ENCODE measurements around the gene CDH2. TPM values are rescaled to one million over a fixed set of nuclear protein-coding genes. Genes with fewer than 3 reads are reported as not detected.

The CDH2 gene
- total and polyA plus RNA-seq, 2 donors, result 1.6 to 3.0 TPM

GRCh38 chr18:28112056-28112470 is 64.9 kb downstream of the CDH2 start:
- no peak for DNase-seq (ENCODE audit: low read depth in 6 of 9, low spot score in 9 of 9)
- H3K4me1 ChIP-seq (ENCODE audit: control insufficient read depth in 2 of 2, insufficient read depth in 2 of 2, low read length in 2 of 2), result no peaks in the 10 kb centered on the region
- WGBS, result 82% methylated on average over 5 of the region's 5 CpGs
- no peak overlapping the region for H3K4me3 ChIP-seq (ENCODE audit: low read length in 2 of 2)
- H3K27me3 ChIP-seq (ENCODE audit: control insufficient read depth in 2 of 2, insufficient read depth in 1 of 2, low read length in 1 of 2), result no peaks in the 10 kb centered on the region
- no peaks in the 10 kb centered on the region for H3K36me3 ChIP-seq (ENCODE audit: control insufficient read depth in 2 of 2, insufficient read depth in 2 of 2, low read length in 1 of 2)
- no peaks in the 10 kb centered on the region for H3K9me3 ChIP-seq (ENCODE audit: control insufficient read depth in 2 of 2, insufficient read depth in 1 of 2, low read length in 1 of 2)
- no peak overlapping the region for H3K27ac ChIP-seq (ENCODE audit: low read depth in 1 of 2, low read length in 1 of 2)

GRCh38 chr18:28110924-28111323 is 66.0 kb downstream of the CDH2 start:
- WGBS, result 96% methylated on average over 9 of the region's 9 CpGs
- no peak for DNase-seq (ENCODE audit: low read depth in 6 of 9, low spot score in 9 of 9)
- Histone ChIP-seq H3K9me3 (ENCODE audit: control insufficient read depth in 2 of 2, insufficient read depth in 1 of 2, low read length in 1 of 2) (no peaks in the 10 kb centered on the region), H3K4me1 (ENCODE audit: control insufficient read depth in 2 of 2, insufficient read depth in 2 of 2, low read length in 2 of 2) (no peaks in the 10 kb centered on the region), H3K27ac (ENCODE audit: low read depth in 1 of 2, low read length in 1 of 2) (no peak overlapping the region), H3K36me3 (ENCODE audit: control insufficient read depth in 2 of 2, insufficient read depth in 2 of 2, low read length in 1 of 2) (no peaks in the 10 kb centered on the region), H3K4me3 (ENCODE audit: low read length in 2 of 2) (no peak overlapping the region), H3K27me3 (ENCODE audit: control insufficient read depth in 2 of 2, insufficient read depth in 1 of 2, low read length in 1 of 2) (no peaks in the 10 kb centered on the region)

GRCh38 chr18:28109781-28110560 is 67.0 kb downstream of the CDH2 start:
- no peaks in the 10 kb centered on the region for H3K27me3 ChIP-seq (ENCODE audit: control insufficient read depth in 2 of 2, insufficient read depth in 1 of 2, low read length in 1 of 2)
- no peak overlapping the region for H3K27ac ChIP-seq (ENCODE audit: low read depth in 1 of 2, low read length in 1 of 2)
- DNase-seq (ENCODE audit: low read depth in 6 of 9, low spot score in 9 of 9), result no peak
- WGBS, result 94% methylated on average over 5 of the region's 5 CpGs
- H3K9me3 ChIP-seq (ENCODE audit: control insufficient read depth in 2 of 2, insufficient read depth in 1 of 2, low read length in 1 of 2), result no peaks in the 10 kb centered on the region
- H3K4me1 ChIP-seq (ENCODE audit: control insufficient read depth in 2 of 2, insufficient read depth in 2 of 2, low read length in 2 of 2), result no peaks in the 10 kb centered on the region
- H3K4me3 ChIP-seq (ENCODE audit: low read length in 2 of 2), result no peak overlapping the region
- H3K36me3 ChIP-seq (ENCODE audit: control insufficient read depth in 2 of 2, insufficient read depth in 2 of 2, low read length in 1 of 2), result no peaks in the 10 kb centered on the region

GRCh38 chr18:28108814-28109213 is 68.1 kb downstream of the CDH2 start:
- no peaks in the 10 kb centered on the region for H3K4me1 ChIP-seq (ENCODE audit: control insufficient read depth in 2 of 2, insufficient read depth in 2 of 2, low read length in 2 of 2)
- H3K36me3 ChIP-seq (ENCODE audit: control insufficient read depth in 2 of 2, insufficient read depth in 2 of 2, low read length in 1 of 2), result no peaks in the 10 kb centered on the region
- WGBS, result 63% methylated on average over 3 of the region's 3 CpGs
- no peaks in the 10 kb centered on the region for H3K9me3 ChIP-seq (ENCODE audit: control insufficient read depth in 2 of 2, insufficient read depth in 1 of 2, low read length in 1 of 2)
- no peak overlapping the region for H3K4me3 ChIP-seq (ENCODE audit: low read length in 2 of 2)
- no peaks in the 10 kb centered on the region for H3K27me3 ChIP-seq (ENCODE audit: control insufficient read depth in 2 of 2, insufficient read depth in 1 of 2, low read length in 1 of 2)
- H3K27ac ChIP-seq (ENCODE audit: low read depth in 1 of 2, low read length in 1 of 2), result no peak overlapping the region
- DNase-seq (ENCODE audit: low read depth in 6 of 9, low spot score in 9 of 9), result no peak

GRCh38 chr18:28108254-28108653 is 68.7 kb downstream of the CDH2 start:
- no peak overlapping the region for H3K27ac ChIP-seq (ENCODE audit: low read depth in 1 of 2, low read length in 1 of 2)
- WGBS, result 99% methylated on average over 1 of the region's 1 CpG
- H3K4me3 ChIP-seq (ENCODE audit: low read length in 2 of 2), result no peak overlapping the region
- DNase-seq (ENCODE audit: low read depth in 6 of 9, low spot score in 9 of 9), result no peak
- H3K9me3 ChIP-seq (ENCODE audit: control insufficient read depth in 2 of 2, insufficient read depth in 1 of 2, low read length in 1 of 2), result no peaks in the 10 kb centered on the region
- H3K27me3 ChIP-seq (ENCODE audit: control insufficient read depth in 2 of 2, insufficient read depth in 1 of 2, low read length in 1 of 2), result no peaks in the 10 kb centered on the region
- H3K4me1 ChIP-seq (ENCODE audit: control insufficient read depth in 2 of 2, insufficient read depth in 2 of 2, low read length in 2 of 2), result no peaks in the 10 kb centered on the region
- no peaks in the 10 kb centered on the region for H3K36me3 ChIP-seq (ENCODE audit: control insufficient read depth in 2 of 2, insufficient read depth in 2 of 2, low read length in 1 of 2)

- Histone ChIP-seq H3K4me1 (ENCODE audit: control insufficient read depth in 2 of 2, insufficient read depth in 2 of 2, low read length in 2 of 2) (no peaks in the 10 kb centered on the region), H3K4me3 (ENCODE audit: low read length in 2 of 2) (no peak overlapping the region), H3K9me3 (ENCODE audit: control insufficient read depth in 2 of 2, insufficient read depth in 1 of 2, low read length in 1 of 2) (no peaks in the 10 kb centered on the region), H3K27ac (ENCODE audit: low read depth in 1 of 2, low read length in 1 of 2) (no peak overlapping the region), H3K27me3 (ENCODE audit: control insufficient read depth in 2 of 2, insufficient read depth in 1 of 2, low read length in 1 of 2) (no peaks in the 10 kb centered on the region), H3K36me3 (ENCODE audit: control insufficient read depth in 2 of 2, insufficient read depth in 2 of 2, low read length in 1 of 2) (no peaks in the 10 kb centered on the region)
- DNase-seq (ENCODE audit: low read depth in 6 of 9, low spot score in 9 of 9), result no peak
These were observed 77.7 kb downstream of the CDH2 start for GRCh38 chr18:28099237-28099636.

GRCh38 chr18:28095631-28096030 is 81.3 kb downstream of the CDH2 start:
- H3K4me3 ChIP-seq (ENCODE audit: low read length in 2 of 2), result no peak overlapping the region
- no peaks in the 10 kb centered on the region for H3K4me1 ChIP-seq (ENCODE audit: control insufficient read depth in 2 of 2, insufficient read depth in 2 of 2, low read length in 2 of 2)
- no peaks in the 10 kb centered on the region for H3K27me3 ChIP-seq (ENCODE audit: control insufficient read depth in 2 of 2, insufficient read depth in 1 of 2, low read length in 1 of 2)
- no peaks in the 10 kb centered on the region for H3K9me3 ChIP-seq (ENCODE audit: control insufficient read depth in 2 of 2, insufficient read depth in 1 of 2, low read length in 1 of 2)
- no peaks in the 10 kb centered on the region for H3K36me3 ChIP-seq (ENCODE audit: control insufficient read depth in 2 of 2, insufficient read depth in 2 of 2, low read length in 1 of 2)
- no peak for DNase-seq (ENCODE audit: low read depth in 6 of 9, low spot score in 9 of 9)
- WGBS, result 92% methylated on average over 4 of the region's 4 CpGs
- H3K27ac ChIP-seq (ENCODE audit: low read depth in 1 of 2, low read length in 1 of 2), result no peak overlapping the region

GRCh38 chr18:28095041-28095440 is 81.9 kb downstream of the CDH2 start:
- no peak for DNase-seq (ENCODE audit: low read depth in 6 of 9, low spot score in 9 of 9)
- no peaks in the 10 kb centered on the region for H3K27me3 ChIP-seq (ENCODE audit: control insufficient read depth in 2 of 2, insufficient read depth in 1 of 2, low read length in 1 of 2)
- H3K27ac ChIP-seq (ENCODE audit: low read depth in 1 of 2, low read length in 1 of 2), result no peak overlapping the region
- H3K36me3 ChIP-seq (ENCODE audit: control insufficient read depth in 2 of 2, insufficient read depth in 2 of 2, low read length in 1 of 2), result no peaks in the 10 kb centered on the region
- no peaks in the 10 kb centered on the region for H3K9me3 ChIP-seq (ENCODE audit: control insufficient read depth in 2 of 2, insufficient read depth in 1 of 2, low read length in 1 of 2)
- H3K4me1 ChIP-seq (ENCODE audit: control insufficient read depth in 2 of 2, insufficient read depth in 2 of 2, low read length in 2 of 2), result no peaks in the 10 kb centered on the region
- H3K4me3 ChIP-seq (ENCODE audit: low read length in 2 of 2), result no peak overlapping the region
- WGBS, result 95% methylated on average over 3 of the region's 3 CpGs

GRCh38 chr18:28091197-28091596 is 85.7 kb downstream of the CDH2 start:
- no peaks in the 10 kb centered on the region for H3K9me3 ChIP-seq (ENCODE audit: control insufficient read depth in 2 of 2, insufficient read depth in 1 of 2, low read length in 1 of 2)
- 91% methylated on average over 2 of the region's 2 CpGs for WGBS

More at GRCh38 chr18:28091197-28091596, 85.7 kb downstream of the CDH2 start:
- H3K27ac ChIP-seq (ENCODE audit: low read depth in 1 of 2, low read length in 1 of 2), result no peak overlapping the region
- H3K4me1 ChIP-seq (ENCODE audit: control insufficient read depth in 2 of 2, insufficient read depth in 2 of 2, low read length in 2 of 2), result no peaks in the 10 kb centered on the region
- H3K4me3 ChIP-seq (ENCODE audit: low read length in 2 of 2), result no peak overlapping the region
- H3K36me3 ChIP-seq (ENCODE audit: control insufficient read depth in 2 of 2, insufficient read depth in 2 of 2, low read length in 1 of 2), result no peaks in the 10 kb centered on the region
- DNase-seq (ENCODE audit: low read depth in 6 of 9, low spot score in 9 of 9), result no peak
- no peaks in the 10 kb centered on the region for H3K27me3 ChIP-seq (ENCODE audit: control insufficient read depth in 2 of 2, insufficient read depth in 1 of 2, low read length in 1 of 2)
